GM12891 (cell line): ENCODE measurements around the gene TUT1.

ENCODE experiments used
- POLR2A ChIP-seq: IDR thresholded peaks from 2 replicates; pipeline ENCODE4 v1.6.1; 2011; ENCODE audit warnings: low read depth, low read length, control low read depth
- POLR2AphosphoS5 ChIP-seq: IDR thresholded peaks from 2 replicates; pipeline ENCODE4 v1.6.1; 2011; ENCODE audit warnings: low read depth, low read length, control low read depth
- SPI1 ChIP-seq: IDR thresholded peaks from 2 replicates; pipeline ENCODE4 v1.6.1; 2011; ENCODE audit warnings: low read depth, low read length, control low read depth
- TAF1 ChIP-seq: IDR thresholded peaks from 2 replicates; pipeline ENCODE4 v1.6.1; 2011; ENCODE audit warnings: low read depth, low read length, control low read depth

DNA sequence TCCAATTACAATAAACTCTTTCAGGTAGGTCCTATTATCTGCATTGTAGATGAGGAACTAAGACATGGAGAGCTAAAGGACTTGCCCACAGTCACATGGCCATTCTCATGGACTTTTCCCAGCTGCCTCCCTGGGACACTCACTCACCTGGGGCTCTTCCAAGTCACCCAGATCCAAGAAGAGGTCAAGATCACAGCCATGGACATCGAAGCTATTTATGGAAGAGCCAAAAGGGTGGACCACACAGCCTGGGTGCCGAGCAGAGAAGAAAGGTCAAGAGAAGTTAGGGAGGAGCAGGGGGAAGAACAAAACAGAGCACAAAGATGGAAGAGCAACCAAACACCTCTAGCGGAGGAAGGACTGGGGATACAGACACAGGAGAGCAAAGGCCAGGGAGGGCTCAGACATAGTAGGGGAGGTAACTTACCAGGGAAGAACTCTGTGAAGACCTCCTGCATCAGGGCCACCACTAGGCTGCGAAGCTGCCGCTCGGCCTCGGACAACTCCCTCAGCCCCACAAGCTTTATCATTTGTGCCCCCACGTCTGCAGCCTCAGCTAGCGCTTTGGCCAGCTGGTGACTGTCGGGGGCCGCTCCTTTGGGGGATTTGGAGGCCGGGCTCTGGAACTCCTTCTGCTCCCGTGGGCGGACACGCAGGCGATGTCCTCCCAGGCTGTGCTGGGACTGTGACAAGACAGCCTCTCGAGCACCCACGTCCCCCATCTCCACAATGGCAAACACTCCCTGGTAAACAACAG is 10.2 kb downstream of the TUT1 start:
- TF ChIP-seq POLR2A (no peak), POLR2AphosphoS5 (no peak), TAF1 (no peak), SPI1 (no peak)
